ES-I3 (cell line): Measurements from ENCODE around the gene ITPRID1.
"Not testable (repeated sequence)": the region's sequence is repeated elsewhere in the genome, so short reads cannot be mapped to it uniquely, and the experiment has no call there.

Experiments used
- H3K36me3 ChIP-seq: 2 replicates; pipeline ENCODE4 v1.6.1; 2013; ENCODE audit warnings: mild to moderate bottlenecking, low read length, control low read depth, moderate library complexity; ENCODE audit not compliant: insufficient read depth
- H3K4me1 ChIP-seq: 2 replicates; pipeline ENCODE4 v1.6.1; 2013; ENCODE audit warnings: mild to moderate bottlenecking, control low read depth, low read length; ENCODE audit not compliant: insufficient read depth
- H3K9ac ChIP-seq: 2 replicates; pipeline ENCODE4 v1.6.1; 2013; ENCODE audit warnings: low read depth, mild to moderate bottlenecking, low read length, moderate library complexity
- H3K9me3 ChIP-seq: 2 replicates; pipeline ENCODE4 v1.6.1; 2013; ENCODE audit warnings: mild to moderate bottlenecking, low read length, moderate library complexity; ENCODE audit not compliant: control insufficient read depth, insufficient read depth

Gene ITPRID1

DNA sequence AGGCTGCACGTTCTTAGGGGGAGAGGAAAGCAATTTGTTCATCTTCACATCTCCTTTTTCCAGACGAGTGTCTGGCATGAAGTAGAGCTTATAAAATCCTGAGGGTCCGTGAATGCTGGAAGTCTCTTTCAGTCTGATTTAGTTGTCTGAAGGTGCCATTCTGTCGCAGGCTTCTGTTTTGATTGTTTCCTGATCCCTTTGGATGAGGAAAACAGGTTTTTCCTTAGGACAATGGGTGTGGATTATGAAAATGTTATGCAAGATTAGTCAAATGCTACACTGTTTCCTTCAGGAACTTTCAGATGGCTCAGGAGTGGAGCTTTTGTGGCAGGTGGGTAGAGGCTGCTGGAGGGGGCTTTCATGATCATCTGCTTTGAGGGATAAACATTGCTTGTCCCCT, at the start of gene ITPRID1:
ITPRID1 (plus strand) TSS at position 301 of the 400 bp plus-strand sequence. CDS start 38,935 bp downstream, outside the sequence.
- Histone ChIP-seq H3K9ac (no peak within 1 kb of the TSS), H3K4me1 (no peaks in the 10 kb centered on the region), H3K36me3 (no peaks in the 10 kb centered on the region), H3K9me3 (peaks cover 6% of the 10 kb centered on the region; the same call in 1 of the 2 replicates)

DNA sequence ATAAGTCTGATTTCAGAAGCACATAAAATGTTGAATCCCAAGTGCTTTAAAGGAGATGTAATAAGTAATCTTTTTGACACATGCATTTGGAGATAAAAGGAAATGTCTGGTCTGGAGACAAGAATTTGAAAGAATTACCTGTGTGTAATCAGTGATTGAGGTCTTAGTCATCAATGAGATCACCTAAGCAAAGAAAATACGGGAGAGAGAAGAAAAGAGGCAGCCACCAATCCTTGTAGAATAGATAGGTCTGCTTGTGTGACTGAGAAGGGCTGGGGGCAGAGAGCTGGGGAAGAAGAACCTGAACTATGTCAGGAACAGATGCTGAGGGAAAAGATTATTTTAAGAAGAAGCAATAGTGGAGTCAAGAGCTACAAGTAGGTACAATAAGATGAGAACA, 49.3 kb upstream of the ITPRID1 start:
- Histone ChIP-seq H3K4me1 (peaks cover 24% of the 10 kb centered on the region), H3K36me3 (peaks cover 10% of the 10 kb centered on the region; the same call in 1 of the 2 replicates), H3K9ac (no peak overlapping the region), H3K9me3 (no peaks in the 10 kb centered on the region)

DNA sequence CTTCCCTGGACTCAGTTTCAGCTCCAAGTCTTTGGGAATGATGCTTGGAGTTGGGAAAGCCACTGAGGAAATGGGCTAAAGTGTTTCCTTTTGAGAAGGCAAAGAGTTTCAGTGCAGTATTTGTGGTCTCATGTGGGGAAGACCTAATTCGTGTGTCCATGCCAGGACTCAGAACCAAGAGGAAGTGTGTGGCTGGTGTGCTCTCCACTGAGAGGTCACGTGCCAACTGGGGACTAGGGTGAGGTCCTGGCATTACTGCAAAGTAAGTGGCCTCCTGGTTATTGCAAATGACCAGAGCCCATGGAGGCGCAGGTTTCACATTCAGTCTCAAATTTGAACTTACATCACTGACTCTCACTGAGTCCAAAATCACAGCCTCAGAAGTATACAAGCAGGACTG, 48.6 kb upstream of the ITPRID1 start:
- no peaks in the 10 kb centered on the region for H3K9me3 ChIP-seq
- H3K36me3 ChIP-seq = peaks cover 13% of the 10 kb centered on the region; the same call in 1 of the 2 replicates
- peaks cover 24% of the 10 kb centered on the region for H3K4me1 ChIP-seq
- no peak overlapping the region for H3K9ac ChIP-seq

DNA sequence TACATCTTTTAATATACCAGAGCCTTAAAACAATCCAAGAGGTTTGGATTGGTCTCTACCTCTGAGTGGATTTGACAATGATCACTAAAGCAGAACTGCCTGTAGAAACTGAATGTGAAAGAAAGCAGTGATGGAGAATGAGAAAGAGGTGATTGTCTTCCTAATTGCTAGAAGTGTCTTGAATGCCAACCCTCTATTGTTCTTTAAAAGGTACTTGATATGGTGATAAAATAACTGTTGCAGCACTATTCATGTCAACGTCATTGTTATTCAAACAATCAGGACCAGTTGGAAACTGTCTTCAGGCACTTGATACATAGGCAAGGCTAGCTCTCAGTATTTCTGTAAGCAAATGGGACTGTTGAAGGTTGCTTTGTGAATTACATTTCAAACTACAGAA, 47.9 kb upstream of the ITPRID1 start:
- Histone ChIP-seq H3K4me1 (peaks cover 24% of the 10 kb centered on the region), H3K9ac (no peak overlapping the region), H3K9me3 (no peaks in the 10 kb centered on the region), H3K36me3 (peaks cover 13% of the 10 kb centered on the region; the same call in 1 of the 2 replicates)

DNA sequence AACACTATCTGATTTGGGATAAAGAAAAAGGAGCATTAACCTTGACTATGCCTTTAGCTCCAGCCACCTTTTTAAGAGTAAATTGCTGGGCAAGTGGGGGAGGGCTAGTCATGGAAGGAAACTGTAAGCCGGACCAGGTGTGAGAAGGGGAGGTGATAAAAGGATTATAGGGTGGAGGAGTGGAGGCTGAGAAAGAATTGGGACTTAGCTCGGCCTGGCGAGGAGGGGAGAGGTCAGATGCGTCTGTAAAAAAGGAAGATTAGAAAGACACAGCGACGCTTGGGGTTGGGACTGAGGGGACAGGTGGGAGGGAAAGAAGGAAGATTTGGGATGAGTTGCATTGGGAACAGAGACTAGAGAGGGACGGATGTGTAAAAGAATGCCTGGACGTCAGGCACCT, 43.0 kb upstream of the ITPRID1 start:
- H3K9ac ChIP-seq = peak overlapping the region; percentile 59; the same call in 1 of the 2 replicates
- H3K36me3 ChIP-seq, H3K9me3 ChIP-seq: not testable (repeated sequence)
- peaks cover 25% of the 10 kb centered on the region for H3K4me1 ChIP-seq

DNA sequence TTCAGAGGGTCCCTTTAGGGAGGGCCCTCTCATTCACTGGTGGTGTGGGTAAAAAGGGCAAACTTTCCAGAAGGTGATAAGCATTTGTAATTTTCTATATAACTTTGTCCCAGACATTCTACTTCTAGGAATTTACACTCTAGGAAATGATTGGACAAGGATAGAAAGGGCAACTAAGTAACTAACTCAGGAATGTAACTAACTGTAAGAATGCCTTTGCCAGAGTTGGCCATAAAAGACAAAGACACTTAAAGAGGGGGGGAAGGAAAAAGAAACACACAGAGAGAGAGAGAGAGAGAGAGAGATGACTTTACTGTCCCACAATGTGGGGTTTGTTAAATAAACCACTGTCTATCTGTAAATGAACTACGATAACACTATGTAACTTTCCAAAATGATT, 38.5 kb upstream of the ITPRID1 start:
- H3K9ac ChIP-seq = no peak overlapping the region
- H3K36me3 ChIP-seq = no peaks in the 10 kb centered on the region
- H3K9me3 ChIP-seq = no peaks in the 10 kb centered on the region
- H3K4me1 ChIP-seq = peaks cover 39% of the 10 kb centered on the region

DNA sequence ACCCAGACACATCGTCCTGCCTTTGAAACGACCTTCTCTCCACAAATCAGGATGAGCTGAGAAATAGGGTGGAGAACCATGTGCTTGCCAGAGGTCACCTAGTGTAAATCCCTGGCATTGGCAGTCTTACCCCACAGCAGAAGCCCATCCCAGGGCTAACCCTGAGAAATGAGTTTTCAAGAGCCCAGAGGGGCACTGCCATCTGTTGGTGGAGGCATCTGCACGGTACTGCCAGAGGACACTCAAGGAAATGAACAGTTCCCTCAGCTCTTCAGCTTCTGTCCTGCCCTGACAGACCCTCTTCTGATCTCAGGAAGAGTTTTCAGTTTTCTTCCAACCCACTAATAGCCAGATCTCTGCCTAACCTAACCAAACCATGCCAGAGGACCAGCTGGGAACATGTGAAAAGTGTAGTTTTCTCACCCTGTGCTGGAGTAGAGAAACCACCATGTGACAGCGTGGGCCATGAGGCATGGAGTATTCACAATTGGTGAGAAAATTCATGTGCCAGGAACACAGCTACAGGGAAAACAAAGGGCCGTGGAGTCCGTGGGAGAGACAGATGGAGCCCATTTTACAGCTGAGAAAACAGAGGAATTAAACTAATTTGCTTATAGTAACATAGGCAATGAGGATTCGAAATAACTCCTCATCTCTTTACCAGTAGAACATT, 37.7 kb upstream of the ITPRID1 start:
- Histone ChIP-seq H3K9me3 (no peaks in the 10 kb centered on the region), H3K4me1 (peaks cover 39% of the 10 kb centered on the region), H3K9ac (no peak overlapping the region), H3K36me3 (no peaks in the 10 kb centered on the region)

DNA sequence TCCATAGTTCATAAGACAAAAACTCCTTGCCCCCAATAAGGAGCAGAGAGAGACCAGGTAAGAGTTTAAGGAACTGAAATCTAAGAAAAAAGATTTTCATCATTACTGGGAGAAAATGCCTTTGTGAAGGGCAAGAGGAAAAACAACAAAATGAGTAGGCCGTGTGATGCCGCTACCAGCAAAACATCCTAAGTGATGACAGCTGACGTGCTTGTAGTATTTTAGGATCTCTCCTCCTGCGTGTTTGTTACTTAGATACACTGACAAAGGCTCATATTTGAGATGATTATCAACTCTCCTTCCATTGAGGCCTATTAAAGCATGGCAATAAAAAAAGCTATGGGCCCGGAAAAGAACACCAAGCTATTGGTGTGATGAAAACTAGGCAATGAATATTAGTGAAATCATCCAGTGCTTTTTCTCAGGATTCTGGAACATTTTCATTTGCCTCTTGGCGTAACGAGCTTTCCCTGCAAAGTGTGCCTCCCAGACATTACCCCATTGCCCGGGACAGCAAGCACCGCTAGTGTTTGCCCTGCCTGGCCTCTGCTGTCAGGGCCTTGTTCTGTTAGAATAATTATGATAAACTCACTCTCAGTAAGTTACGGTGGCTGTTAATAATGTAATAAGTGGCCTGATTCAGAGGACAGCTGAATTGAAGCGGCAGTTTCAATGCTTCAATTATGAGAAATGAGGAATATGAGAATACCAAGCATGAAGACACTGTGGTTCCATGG, 36.8 kb upstream of the ITPRID1 start:
- Histone ChIP-seq H3K9ac (no peak overlapping the region), H3K36me3 (no peaks in the 10 kb centered on the region), H3K4me1 (peaks cover 39% of the 10 kb centered on the region), H3K9me3 (no peaks in the 10 kb centered on the region)

DNA sequence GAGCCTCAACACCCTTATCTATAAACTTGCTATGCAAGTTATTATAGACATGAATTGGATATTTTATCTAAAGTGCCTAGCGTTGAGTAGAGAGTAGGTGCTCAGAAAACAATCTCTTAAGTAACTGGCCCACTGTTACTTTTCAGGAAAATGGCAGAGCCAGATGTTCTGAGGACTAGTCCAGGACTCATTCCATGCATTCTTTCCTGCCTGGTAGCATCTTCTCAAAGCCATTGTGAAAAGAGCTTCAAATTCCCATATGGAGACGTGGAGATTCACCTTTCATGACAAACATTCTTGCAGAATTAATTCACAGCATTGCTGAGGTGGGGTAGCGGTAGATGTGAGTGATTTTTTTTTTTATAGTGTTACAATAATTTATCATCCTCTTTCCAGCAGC, 35.9 kb upstream of the ITPRID1 start:
- no peak overlapping the region for H3K9ac ChIP-seq
- H3K9me3 ChIP-seq = no peaks in the 10 kb centered on the region
- no peaks in the 10 kb centered on the region for H3K36me3 ChIP-seq
- peaks cover 39% of the 10 kb centered on the region for H3K4me1 ChIP-seq

DNA sequence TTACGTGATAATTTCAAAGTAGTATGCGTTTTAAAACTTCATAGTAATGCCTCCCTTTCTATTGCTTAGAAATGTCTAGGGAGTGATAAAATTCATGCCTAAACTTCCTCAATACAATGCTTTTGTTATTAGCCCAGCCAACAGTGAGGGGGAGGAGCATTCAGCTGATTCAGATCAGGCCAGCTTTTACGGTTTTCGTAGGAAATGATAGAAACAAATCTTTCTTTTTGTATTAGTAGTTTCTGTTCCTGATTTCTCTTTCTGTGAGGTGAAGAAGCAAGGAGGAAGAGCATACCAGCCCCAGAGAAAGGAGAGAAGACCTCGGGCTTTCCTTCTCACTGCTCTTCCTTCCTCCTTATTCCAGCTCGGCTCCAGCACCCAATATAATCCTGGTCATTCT, 35.2 kb upstream of the ITPRID1 start:
- Histone ChIP-seq H3K9me3 (no peaks in the 10 kb centered on the region), H3K36me3 (no peaks in the 10 kb centered on the region), H3K9ac (no peak overlapping the region)

DNA sequence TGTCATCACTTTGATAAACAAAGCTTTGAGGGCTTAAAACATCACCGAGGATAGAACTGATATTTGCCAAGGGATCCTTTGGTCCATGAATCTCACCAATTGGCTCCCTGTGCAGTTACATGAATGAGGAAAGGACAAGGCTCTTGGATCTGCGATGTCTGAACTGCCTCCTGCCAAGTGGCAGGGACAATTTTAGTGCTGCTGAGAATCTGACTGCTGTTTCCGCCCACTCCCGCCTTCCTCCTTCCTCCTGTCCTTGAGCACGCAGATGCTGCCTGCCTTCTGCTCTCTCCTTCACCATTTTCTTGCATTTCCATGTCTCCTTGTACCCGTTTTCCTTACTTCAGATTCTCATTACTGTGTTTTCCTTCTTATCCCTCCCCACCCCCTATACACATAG, 26.8 kb upstream of the ITPRID1 start:
- Histone ChIP-seq H3K4me1 (peaks cover 10% of the 10 kb centered on the region), H3K9ac (no peak overlapping the region), H3K9me3 (0 out of 2 replicates have a peak, but pooled peaks cover 2% of the 10 kb centered on the region), H3K36me3 (no peaks in the 10 kb centered on the region)

More for the DNA sequence above, 35.2 kb upstream of the ITPRID1 start:
- peaks cover 39% of the 10 kb centered on the region for H3K4me1 ChIP-seq

DNA sequence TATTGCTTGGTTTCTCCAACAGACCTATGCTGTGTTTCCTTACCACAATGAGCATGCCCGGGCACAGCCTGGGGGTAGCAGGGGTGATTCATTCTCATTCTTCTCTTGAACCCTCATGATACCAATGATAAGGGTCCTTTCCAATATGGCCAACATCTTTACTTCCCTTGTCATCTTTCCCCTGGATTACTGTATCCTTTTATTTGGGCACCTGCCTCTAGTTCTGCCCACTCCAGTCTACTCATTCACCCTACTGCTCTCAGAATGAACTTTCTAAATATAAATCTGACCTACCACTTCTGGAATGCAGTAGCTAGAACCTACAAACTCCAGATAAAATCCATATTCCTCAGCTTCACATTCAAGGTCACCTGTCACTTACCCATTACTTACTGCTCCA, 26.4 kb upstream of the ITPRID1 start:
- H3K36me3 ChIP-seq = no peaks in the 10 kb centered on the region
- peaks cover 11% of the 10 kb centered on the region for H3K4me1 ChIP-seq
- 0 out of 2 replicates have a peak, but pooled peaks cover 2% of the 10 kb centered on the region for H3K9me3 ChIP-seq
- H3K9ac ChIP-seq = no peak overlapping the region

DNA sequence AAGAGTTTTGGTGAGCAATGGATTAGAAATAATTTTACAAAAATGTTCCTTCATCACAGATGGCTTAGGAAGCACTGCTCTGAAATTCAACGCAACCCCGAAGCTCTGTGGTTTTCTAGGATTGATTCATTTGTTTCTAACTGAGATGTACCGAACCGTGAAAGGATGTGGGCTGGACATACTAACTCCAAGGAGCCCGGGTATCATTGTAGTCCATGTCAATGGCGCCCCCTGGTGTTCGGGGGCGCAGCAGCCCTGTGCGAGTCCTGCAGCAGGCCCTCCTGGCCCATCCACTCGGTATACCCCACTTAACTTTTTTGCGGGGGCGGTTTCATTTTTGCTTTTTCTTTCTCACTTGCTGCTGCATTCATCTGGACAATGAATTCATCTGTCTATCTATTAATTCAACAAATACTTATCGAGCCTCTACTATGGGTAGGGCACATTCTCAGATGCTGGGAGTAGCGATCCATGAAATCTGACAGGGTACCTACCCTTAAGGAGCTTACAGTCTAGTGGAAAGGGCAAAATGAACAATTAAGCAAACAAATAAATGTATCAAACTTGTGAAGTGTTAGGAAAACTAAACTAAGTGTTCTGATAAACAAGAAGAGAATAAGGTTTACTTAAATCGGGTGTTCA, 25.2 kb upstream of the ITPRID1 start:
- H3K9me3 ChIP-seq = 0 out of 2 replicates have a peak, but pooled peaks cover 2% of the 10 kb centered on the region
- no peaks in the 10 kb centered on the region for H3K36me3 ChIP-seq
- peaks cover 21% of the 10 kb centered on the region for H3K4me1 ChIP-seq
- H3K9ac ChIP-seq = no peak overlapping the region

DNA sequence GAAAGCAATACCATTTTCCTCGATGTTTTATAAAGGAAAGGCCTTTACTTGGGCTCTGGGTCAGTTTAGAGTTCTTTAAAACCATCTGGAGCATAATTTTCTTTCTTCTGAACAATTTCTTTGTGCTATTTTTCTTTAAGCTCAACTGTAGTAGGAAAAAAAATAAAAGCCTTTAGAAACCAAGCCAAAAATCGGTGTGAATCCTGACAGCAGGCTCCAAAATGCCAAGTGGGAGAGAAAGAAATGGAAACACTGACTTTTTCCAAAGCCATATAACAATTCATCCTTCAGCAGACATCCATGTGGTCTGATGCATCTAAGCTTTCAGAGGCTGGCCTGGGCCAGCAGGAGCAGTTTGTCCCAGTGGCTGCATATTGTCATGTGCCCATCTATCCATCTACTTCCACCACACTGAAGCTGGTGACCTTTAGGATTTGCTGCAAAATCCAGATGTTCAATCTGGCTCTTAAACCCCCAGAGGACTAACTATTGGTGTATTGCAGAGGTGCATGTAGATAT, 23.0 kb upstream of the ITPRID1 start:
- H3K9ac ChIP-seq = no peak overlapping the region
- H3K36me3 ChIP-seq = no peaks in the 10 kb centered on the region
- H3K9me3 ChIP-seq = 0 out of 2 replicates have a peak, but pooled peaks cover 2% of the 10 kb centered on the region
- peaks cover 37% of the 10 kb centered on the region for H3K4me1 ChIP-seq
